DMS53 (cell line): ENCODE data around the gene ZNF45.
"Not testable (repeated sequence)": the region's sequence is repeated elsewhere in the genome, so short reads cannot be mapped to it uniquely, and the experiment has no call there.

Experiments
- DNase-seq: peaks from one replicate; lab custom pipeline; 2025; lab: John Stamatoyannopoulos, UW

Gene ZNF45

GRCh38 chr19:43913383-43913782, 21.7 kb downstream of the ZNF45 start:
- no peak for DNase-seq

GRCh38 chr19:43910884-43911283, 24.2 kb downstream of the ZNF45 start:
- no peak for DNase-seq

GRCh38 chr19:43908659-43909058, 26.4 kb downstream of the ZNF45 start:
- DNase-seq = no peak

GRCh38 chr19:43906774-43907173, 28.3 kb downstream of the ZNF45 start:
- no peak for DNase-seq

GRCh38 chr19:43905897-43906296, 29.2 kb downstream of the ZNF45 start:
- no peak for DNase-seq

- DNase-seq = no peak
Observed at GRCh38 chr19:43902399-43902798, 32.7 kb downstream of the ZNF45 start.

- DNase-seq = peak; percentile 92
Observed at GRCh38 chr19:43901395-43902390, 33.4 kb downstream of the ZNF45 start.

GRCh38 chr19:43895727-43896308, 39.3 kb downstream of the ZNF45 start:
- DNase-seq = no peak

GRCh38 chr19:43883864-43884263, 51.2 kb downstream of the ZNF45 start, which contains the start of gene ZNF404:
TSS of gene ZNF404 (minus strand) at chr19:43883964.
- no peak for DNase-seq

- no peak for DNase-seq
Observed at GRCh38 chr19:43880483-43880882, 54.6 kb downstream of the ZNF45 start.

GRCh38 chr19:43872547-43873336, 62.3 kb downstream of the ZNF45 start:
- no peak for DNase-seq

GRCh38 chr19:43866923-43867322, 68.2 kb downstream of the ZNF45 start:
- not testable (repeated sequence) for DNase-seq
